CD1c-positive myeloid dendritic cell (primary cell): ENCODE data around the gene RYR2.

ENCODE experiments used
- DNase-seq: peaks from one replicate; pipeline ENCODE4 v3.0.0-alpha.2; 2016; ENCODE audit errors: extremely low spot score

Gene RYR2

DNA sequence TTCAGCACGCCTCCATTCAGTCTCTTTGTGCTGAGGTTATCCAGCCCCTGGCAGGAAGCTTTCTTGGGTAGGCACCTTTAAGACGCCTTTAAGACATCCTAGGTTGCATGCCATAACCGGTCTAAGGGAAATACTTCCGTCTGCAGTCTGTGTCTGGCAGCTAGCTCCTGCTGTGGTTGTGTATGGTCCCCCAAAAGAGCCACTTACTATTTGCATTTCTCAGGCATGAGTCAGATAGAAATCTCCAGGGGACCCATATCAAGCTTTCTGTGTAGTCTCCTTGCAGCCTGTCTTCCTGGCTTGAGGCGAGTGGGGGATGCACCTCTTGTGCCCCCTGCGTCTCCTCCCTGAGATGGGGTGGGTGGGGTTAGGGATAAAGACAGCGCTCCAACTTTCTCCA lies 10.0 kb upstream of the RYR2 start:
- DNase-seq = no peak

GRCh38 chr1:237033061-237033460 lies 8.9 kb upstream of the RYR2 start:
- DNase-seq = no peak

DNA sequence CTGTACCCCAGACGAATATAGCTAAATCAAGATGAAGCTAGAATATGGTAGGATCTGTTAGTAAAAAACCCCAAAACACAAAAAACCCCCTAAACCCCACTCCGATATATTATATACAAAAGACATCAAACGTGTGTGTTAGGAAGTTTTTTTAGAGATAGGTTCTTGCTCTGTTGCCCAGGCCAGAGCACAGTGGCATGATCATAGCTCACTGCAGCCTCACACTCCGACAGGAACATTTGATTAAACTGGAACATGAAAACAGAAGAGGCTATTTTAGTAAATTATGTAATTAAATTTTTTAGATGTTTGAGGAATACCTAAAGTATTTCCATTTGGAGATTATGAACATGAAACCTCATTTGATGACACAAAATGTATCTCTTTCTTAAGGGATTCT lies 8.2 kb upstream of the RYR2 start:
- no peak for DNase-seq

DNA sequence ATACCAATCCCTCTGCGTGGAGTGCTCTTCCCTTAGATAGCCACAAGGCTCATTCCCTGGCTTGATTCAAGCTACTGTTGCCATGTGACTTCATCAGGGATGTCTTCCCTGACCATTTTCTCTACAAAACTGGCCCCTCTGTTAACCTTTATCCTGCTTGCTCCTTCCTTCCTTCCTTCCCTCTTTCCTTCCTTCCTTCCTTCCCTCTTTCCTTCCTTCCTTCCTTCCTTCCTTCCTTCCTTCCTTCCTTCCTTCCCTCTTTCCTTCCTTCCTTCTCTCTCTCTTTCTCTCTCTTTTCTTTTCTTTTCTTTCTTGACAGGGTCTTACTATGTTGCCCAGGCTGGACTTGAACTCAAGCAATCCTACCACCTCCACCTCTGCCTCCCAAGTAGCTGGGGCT lies 6.2 kb upstream of the RYR2 start:
- no peak for DNase-seq

- no peak for DNase-seq
These were observed 3.8 kb upstream of the RYR2 start for GRCh38 chr1:237038211-237038610.

- DNase-seq = no peak
These were observed 1.2 kb upstream of the RYR2 start for GRCh38 chr1:237040823-237041222.

GRCh38 chr1:237041461-237041794 lies 556 bp upstream of the RYR2 start:
- DNase-seq = no peak

DNA sequence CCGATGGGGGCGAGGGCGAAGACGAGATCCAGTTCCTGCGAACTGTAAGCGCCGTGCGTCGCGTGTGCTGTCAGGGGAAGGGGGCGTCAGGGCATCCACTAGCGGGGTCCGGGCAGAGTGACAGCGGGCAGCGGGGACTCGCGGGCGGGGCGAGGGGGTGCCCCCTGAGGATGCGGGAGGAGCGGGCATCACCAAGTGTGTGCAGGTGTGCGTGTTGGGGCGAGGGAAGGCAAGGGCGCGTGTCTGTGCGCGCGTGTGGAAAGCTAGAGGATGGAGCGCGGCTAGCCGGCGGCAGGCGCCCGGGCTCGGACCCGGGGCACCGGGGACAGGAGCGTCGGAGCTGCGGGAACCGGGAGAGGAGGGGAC lies 525 bp downstream of the RYR2 start:
- DNase-seq = no peak

DNA sequence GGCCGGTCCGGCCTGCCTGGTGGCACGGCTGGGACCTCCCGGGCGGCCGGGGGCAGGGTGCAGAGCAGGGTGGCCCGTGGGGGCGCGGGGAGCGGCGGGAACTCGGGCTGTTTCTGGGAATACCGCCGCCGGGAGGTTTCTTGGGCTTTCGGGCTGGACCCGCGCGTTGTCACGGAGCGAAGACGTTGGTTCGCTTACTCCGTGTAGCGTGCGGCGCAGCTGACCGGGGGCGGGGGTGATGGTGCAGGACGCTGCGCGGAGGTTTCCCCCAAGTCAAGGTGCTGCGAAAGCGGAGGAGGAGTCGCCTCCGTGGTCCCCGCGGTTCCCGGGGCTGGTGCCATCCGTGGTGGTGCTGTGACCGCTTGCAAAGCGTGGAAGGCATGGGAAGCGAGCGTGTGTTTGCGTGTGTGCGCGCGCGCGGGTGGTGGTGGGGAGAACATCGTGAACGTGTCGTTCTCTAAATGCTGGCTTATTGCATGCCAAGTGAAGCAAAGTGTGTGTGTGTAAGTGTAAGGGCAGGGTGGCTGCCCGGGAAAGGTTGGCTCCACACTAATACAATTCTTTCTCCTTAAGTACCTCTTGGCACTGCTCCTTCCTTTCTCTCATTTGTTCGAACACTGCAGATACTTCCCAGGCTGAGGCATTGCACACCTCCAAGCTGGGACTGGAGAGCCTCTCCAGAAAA lies 1.1 kb downstream of the RYR2 start:
- DNase-seq = no peak

DNA sequence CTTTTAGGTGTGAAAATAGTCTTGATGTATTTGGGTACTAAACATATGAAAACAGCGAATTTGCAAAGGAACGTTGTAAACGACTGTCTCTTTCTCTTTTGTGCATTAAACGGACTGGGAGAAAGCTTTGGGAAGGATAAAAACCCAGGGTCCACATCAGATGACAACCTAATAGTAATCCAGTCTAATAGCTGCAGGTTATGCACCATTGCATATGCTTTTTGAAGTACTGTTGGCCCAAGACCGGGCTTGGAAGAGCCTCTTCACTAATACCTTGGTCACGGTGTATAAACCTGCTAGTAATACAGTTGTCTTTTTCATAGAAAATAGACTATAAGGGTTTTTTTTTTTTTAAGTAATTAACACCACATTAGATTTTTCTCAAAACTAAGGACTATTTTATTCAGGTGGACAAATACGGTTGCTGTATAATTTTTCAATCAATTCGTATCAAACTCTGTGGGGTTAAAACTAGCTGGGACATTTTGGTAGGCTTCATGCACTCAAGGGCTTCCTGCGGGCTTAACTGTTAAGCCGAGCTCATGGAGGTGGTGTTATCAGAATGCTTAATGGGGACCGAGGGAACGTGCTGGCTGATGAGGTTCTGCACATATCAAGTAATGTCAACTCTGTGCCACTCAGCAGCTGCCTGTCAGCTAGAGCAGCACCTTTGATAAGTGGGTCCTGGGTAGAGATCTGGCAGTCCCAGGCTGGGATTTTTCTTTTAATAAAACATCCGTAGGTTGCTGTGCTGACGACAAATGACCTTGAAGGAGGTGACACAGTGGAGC lies 2.1 kb downstream of the RYR2 start:
- DNase-seq = no peak

GRCh38 chr1:237045278-237046016 lies 3.5 kb downstream of the RYR2 start:
- DNase-seq = no peak

GRCh38 chr1:237048803-237049202 lies 6.8 kb downstream of the RYR2 start:
- DNase-seq = no peak

GRCh38 chr1:237050185-237050584 lies 8.2 kb downstream of the RYR2 start:
- DNase-seq = no peak

DNA sequence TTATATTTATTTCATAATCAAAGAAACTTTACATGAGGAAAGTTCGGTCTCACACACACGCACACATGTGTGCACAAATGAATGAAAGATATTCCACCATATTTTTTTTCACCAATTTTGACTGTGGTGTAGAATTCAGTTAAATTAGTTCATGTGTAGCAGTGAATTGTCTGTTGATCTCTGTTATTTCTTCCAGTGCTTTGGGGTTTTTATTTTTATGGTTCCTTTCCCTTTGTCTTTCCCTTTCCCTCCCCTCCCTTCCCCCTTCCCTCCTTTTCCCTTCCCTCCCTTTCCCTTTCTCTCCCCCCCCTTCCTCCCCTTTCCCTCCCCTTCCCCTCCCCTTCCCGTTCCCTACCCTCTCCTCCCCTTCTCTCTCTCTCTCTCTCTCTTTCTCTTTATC lies 8.9 kb downstream of the RYR2 start:
- no peak for DNase-seq

- no peak for DNase-seq
These were observed 12.3 kb downstream of the RYR2 start for GRCh38 chr1:237054313-237054712.

- DNase-seq = no peak
These were observed 16.5 kb downstream of the RYR2 start for GRCh38 chr1:237058470-237058869.

- no peak for DNase-seq
These were observed 17.3 kb downstream of the RYR2 start for GRCh38 chr1:237059244-237059643.

DNA sequence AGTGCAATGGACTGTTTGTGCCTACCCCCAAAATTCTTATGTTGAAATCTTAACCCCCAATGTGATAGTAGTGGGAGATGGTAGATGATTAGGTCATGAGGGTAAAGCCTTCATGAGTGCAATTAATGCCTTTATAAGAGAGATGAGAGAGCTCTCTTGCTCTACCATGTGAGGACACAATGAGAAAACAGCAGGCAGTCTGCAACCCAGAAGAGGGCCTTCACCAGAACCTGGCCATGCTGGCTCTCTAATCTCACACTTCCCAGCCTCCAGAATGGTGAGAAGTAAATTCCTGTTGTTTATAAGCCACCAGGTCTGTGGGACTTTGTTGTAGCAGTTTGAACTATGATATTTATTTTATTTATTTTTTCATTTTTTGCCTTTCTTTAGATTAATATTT lies 21.0 kb downstream of the RYR2 start:
- no peak for DNase-seq

GRCh38 chr1:237065903-237066302 lies 23.9 kb downstream of the RYR2 start:
- no peak for DNase-seq

DNA sequence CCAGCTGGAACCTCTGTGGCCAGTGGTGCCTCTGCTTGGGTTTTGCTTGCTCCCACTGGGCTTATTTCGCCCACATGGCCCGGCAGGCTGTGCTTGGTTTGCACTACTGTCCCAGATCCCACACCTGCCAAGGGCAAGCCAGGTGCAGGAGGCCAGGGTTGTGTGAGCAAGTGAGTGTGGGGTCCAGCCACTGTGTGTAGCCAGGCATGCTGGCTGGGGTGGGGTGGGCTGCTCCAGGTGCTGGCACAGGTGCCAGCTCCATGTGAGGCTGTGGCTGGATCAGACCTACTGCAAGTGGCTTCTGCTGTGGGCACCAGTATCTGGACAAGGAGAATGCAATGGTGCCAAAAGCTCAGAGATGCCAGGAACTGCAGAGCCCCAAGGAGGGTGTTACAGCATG lies 28.5 kb downstream of the RYR2 start:
- DNase-seq = no peak

DNA sequence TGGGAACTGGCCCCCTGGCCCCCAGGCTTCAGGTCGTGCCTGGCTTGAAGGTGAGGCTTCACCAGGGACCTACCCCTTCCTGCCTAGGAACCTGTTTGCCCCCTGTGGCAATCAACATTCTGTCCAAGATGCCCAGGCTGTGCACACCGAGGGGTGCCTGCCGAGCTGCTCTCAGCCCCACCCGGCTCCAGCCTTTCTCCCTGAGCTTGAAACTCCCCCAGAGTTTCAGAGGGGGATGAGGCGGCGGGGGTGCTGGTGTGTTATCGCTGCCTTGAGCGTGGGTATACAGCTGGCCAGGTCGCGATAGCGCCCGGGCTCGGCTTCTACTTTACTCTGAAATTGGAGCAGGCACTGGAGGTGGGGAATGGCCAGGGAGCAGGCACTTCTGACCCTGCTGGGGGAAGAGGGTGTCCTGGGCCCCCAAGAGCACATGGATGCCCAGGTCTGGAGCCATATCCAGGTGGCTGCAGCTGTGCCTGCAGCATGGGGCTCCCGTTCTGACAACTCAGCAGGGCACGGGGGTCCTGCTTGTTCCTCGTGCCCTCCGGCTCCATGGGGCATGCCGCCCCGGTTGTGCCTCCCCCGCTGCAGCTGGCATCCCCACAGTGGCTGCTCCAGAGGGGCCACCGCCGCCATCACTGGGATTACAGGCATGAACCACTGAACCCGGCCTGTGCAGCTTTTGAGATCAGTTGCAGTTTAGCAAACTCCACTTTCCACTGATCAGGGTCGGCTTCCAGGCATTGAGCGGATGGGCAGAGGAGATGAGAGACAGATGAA lies 29.8 kb downstream of the RYR2 start:
- DNase-seq = no peak

DNA sequence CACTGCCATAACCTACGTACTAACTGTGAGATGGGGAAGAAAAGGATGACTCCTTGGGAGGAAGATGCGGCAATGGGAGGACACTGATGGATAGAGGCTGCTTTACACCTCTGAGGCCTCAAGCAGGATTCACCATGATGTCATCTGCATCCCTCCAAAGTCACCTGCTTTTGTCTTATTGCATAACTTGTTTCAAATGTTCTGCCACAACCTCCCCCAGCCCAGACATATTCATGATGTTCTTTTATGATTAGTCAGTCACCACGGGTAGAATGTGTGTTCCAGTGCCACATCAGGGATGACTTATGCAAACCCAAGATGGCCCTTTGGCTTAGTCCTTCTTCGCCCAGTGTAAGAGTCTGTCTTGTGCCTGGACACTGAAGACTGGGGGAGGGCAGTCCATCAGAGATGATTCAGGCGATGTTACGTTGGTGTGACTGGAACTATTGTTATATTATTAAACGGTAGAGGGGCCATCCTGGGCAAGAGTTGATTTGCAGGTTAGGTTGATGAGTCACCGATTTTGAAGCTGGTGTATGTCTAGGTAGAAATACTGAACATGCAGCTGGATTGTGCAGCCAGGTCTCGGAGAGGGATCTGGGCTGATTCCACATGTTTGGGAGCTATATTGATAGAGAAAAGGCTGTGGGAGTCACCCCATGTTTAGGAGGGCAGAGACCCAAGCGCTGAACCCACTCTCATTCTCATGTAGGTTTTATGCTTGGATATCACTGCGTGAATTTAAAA lies 32.6 kb downstream of the RYR2 start:
- DNase-seq = no peak
